Neural progenitor cell (in vitro differentiated cells): Measurements from ENCODE around the gene PFDN6.

ENCODE experiments used
- EZH2 ChIP-seq: fragments of 200-600 bp; sonication (generic); IDR thresholded peaks from 2 replicates; pipeline ENCODE4 v1.6.1; 2017; ENCODE audit warnings: antibody characterized with exemption, mild to moderate bottlenecking, moderate library complexity
- TF ChIP-seq, protein P1 (sequence below): fragments of 200-600 bp; sonication (generic); IDR thresholded peaks from 2 replicates; pipeline ENCODE4 v1.5.1; 2017; ENCODE audit warnings: antibody characterized with exemption, mild to moderate bottlenecking

DNA sequence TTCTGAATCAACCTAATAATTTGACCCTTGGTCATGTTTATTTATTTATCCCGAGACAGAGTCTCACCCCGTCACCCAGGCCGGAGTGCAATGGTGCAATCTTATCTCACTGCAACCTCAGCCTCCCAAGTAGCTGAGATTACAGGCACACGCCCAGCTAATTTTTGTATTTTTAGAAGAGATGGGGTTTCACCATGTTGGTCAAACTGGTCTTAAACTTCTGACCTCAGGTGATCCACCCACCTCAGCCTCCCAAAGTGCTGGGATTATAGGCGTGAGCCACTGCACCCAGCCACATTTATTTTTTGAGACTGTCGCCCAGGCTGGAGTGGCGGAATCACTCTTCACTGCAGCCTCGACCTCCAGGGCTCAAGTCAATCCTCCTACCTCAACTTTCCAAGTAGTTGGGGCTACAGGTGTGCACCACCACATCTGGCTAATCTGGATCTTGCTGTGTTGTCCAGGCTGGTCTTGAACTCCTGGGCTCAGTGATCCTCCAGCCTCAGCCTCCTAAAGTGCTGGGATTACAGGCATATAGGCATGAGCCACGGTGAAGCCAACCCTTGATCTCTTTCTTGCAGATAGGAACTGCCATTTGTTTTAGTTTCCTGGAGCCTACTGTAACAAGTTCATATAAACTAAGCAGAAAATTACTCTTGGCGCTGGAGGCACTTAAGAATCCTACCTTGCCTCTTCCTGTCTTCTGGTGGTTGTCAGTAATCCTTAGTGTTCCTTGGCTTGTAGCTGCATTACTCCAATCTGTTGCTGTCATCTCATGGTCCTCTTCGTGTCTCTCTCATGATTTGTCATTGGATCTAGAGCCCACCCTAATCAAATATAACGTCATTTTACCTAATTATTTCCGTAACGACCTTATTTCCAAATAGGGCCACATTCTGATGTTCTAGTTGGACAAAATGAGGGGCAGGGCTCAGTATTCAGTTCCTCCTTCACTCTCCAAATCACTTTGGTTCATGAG, 15.2 kb upstream of the PFDN6 start:
- TF ChIP-seq, protein P1, sequence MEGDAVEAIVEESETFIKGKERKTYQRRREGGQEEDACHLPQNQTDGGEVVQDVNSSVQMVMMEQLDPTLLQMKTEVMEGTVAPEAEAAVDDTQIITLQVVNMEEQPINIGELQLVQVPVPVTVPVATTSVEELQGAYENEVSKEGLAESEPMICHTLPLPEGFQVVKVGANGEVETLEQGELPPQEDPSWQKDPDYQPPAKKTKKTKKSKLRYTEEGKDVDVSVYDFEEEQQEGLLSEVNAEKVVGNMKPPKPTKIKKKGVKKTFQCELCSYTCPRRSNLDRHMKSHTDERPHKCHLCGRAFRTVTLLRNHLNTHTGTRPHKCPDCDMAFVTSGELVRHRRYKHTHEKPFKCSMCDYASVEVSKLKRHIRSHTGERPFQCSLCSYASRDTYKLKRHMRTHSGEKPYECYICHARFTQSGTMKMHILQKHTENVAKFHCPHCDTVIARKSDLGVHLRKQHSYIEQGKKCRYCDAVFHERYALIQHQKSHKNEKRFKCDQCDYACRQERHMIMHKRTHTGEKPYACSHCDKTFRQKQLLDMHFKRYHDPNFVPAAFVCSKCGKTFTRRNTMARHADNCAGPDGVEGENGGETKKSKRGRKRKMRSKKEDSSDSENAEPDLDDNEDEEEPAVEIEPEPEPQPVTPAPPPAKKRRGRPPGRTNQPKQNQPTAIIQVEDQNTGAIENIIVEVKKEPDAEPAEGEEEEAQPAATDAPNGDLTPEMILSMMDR: no peak
- TF ChIP-seq EZH2: no peak
